Uterus (tissue), 4 donors: ENCODE results near the gene ACCSL. TPM values are rescaled to one million over a fixed set of nuclear protein-coding genes. Genes with fewer than 3 reads are reported as not detected.

ENCODE experiments used
- DNase-seq, 2 donors: peaks; one replicate each; pipeline ENCODE4 v3.0.0-alpha.2; 2019 to 2020
- H3K27ac ChIP-seq, 2 donors: fragments of 200-600 bp; sonication (generic); 1 replicate in 1 of 2; 2 replicates in 1 of 2; pipeline ENCODE4 v1.5.1; 2016 to 2018
- H3K27me3 ChIP-seq, 2 donors: fragments of 200-600 bp; sonication (generic); one replicate each; pipeline ENCODE4 v1.5.1; 2018 to 2019; ENCODE audit warnings: control low read depth in 1 of 2
- H3K36me3 ChIP-seq, 2 donors: fragments of 200-600 bp; sonication (generic); one replicate each; pipeline ENCODE4 v1.5.1; 2019; ENCODE audit warnings: control low read depth in 1 of 2
- H3K4me1 ChIP-seq, 2 donors: fragments of 200-600 bp; sonication (generic); one replicate each; pipeline ENCODE4 v1.5.1; 2018 to 2019; ENCODE audit warnings: control low read depth in 1 of 2
- H3K4me3 ChIP-seq, 2 donors: fragments of 200-600 bp; sonication (generic); 1 replicate in 1 of 2; 2 replicates in 1 of 2; pipeline ENCODE4 v1.5.1; 2018 to 2019; ENCODE audit warnings: mild to moderate bottlenecking in 1 of 2
- H3K9me3 ChIP-seq, 2 donors: fragments of 200-600 bp; sonication (generic); one replicate each; pipeline ENCODE4 v1.5.1; 2019; ENCODE audit warnings: control low read depth in 1 of 2
- POLR2A ChIP-seq, 2 donors: fragments of 450-650 bp; IDR thresholded peaks; one replicate each; pipeline ENCODE4 v1.6.1; 2016; ENCODE audit warnings: antibody characterized with exemption in 2 of 2, mild to moderate bottlenecking in 1 of 2, moderate library complexity in 1 of 2
- intact Hi-C: fragments of 100-400 bp; cut with DNase I; formaldehyde crosslinking; loops from one replicate; pipeline ENCODE4 v1.15.1; 2023; ENCODE audit warnings: low total_unique reads
- total RNA-seq, 4 donors: library from RNA; depleted of rRNA in 3 of 4; stranded (reverse); fragments of >200 nt in 3 of 4; gene quantifications; one replicate each; pipeline versions ENCODE4 v1.1.0 to v1.2.4, GENCODE V29; 2014 to 2023
- TF ChIP-seq, protein P1 (sequence below), 4 experiments: fragments of 200-600 bp in 2 of 4; fragments of 450-650 bp in 2 of 4; sonication (generic) in 2 of 4; IDR thresholded peaks; one replicate each; pipeline ENCODE4 v1.5.1; 2016 to 2019; ENCODE audit warnings: antibody characterized with exemption in 4 of 4, mild to moderate bottlenecking in 2 of 4, moderate library complexity in 1 of 4
- donor health status: DM: yes; HTN: yes; CAD: no.

The ACCSL gene
- total RNA-seq, 4 donors from 2014 or later = not detected

DNA sequence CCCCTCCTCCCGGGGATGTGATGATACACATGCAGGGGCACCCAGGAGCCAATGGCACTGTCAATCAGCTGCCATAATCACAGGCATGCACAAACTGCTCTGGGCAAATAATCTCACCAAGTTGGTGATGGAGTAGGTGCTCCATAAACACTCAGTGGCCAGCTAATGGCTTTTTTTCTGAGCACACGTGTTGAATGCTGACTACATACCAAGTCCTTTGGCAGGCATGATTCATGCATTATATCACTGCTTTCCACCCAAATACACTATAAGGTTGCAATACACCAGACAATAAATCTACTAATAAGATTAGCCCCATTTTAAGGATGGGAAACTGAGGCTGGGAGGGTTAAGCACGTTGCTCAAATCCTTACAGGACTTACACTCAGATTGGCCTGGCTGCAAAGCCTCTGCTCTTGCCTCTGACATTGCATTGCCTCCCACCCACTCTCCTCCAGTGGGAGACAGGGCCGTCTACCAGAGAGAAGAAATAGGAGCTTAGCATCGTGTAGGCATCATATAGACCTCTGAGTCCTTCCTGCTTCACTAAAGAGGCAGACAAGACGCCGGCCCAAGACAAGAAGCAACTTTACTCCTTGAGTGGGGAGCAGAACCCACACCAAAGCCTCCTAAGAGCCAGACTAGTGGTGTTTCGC lies 32.7 kb upstream of the ACCSL start:
- no peak overlapping the region for H3K4me3 ChIP-seq
- intact Hi-C loops = no loop called here

DNA sequence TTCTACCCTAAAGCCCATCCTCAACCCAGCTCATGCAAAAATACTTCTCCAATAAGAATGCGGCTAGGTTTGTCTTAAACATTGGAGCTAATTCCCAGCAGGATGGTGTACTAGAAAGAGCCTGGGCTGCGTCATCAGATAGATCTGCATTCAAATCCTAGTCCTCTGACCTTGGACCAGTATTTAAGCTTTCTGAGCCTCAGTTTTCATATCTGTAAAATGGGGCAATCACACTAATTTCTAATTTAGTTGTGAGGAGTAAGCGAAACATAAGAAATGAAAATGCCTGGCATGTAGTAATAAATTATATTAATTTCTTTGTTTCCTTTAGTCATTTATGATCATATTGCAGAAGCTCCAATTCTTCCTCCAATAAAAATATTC lies 32.2 kb upstream of the ACCSL start:
- Histone ChIP-seq H3K4me1 (peaks cover 6 to 9% of the 10 kb centered on the region in 2 donors), H3K9me3 (no peaks in the 10 kb centered on the region), H3K4me3 (no peak overlapping the region), H3K27ac (peak overlapping the region; percentile 65 to 73), H3K36me3 (no peaks in the 10 kb centered on the region), H3K27me3 (no peaks in the 10 kb centered on the region)
- no peak for DNase-seq
- intact Hi-C loops = no loop called here
- TF ChIP-seq, protein P1, sequence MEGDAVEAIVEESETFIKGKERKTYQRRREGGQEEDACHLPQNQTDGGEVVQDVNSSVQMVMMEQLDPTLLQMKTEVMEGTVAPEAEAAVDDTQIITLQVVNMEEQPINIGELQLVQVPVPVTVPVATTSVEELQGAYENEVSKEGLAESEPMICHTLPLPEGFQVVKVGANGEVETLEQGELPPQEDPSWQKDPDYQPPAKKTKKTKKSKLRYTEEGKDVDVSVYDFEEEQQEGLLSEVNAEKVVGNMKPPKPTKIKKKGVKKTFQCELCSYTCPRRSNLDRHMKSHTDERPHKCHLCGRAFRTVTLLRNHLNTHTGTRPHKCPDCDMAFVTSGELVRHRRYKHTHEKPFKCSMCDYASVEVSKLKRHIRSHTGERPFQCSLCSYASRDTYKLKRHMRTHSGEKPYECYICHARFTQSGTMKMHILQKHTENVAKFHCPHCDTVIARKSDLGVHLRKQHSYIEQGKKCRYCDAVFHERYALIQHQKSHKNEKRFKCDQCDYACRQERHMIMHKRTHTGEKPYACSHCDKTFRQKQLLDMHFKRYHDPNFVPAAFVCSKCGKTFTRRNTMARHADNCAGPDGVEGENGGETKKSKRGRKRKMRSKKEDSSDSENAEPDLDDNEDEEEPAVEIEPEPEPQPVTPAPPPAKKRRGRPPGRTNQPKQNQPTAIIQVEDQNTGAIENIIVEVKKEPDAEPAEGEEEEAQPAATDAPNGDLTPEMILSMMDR (IDR thresholded peaks at IDR 0.05) = no peak
- TF ChIP-seq POLR2A (IDR thresholded peaks at IDR 0.05) = no peak

More for the DNA sequence above, 32.7 kb upstream of the ACCSL start:
- Histone ChIP-seq H3K4me1 (peaks cover 6 to 9% of the 10 kb centered on the region in 2 donors), H3K36me3 (no peaks in the 10 kb centered on the region), H3K9me3 (no peaks in the 10 kb centered on the region), H3K27me3 (no peaks in the 10 kb centered on the region), H3K27ac (peak overlapping the region; percentile 6 to 47)
- peak in 1 of 2 donors; percentile 10 for DNase-seq
- no peak for TF ChIP-seq POLR2A (IDR thresholded peaks at IDR 0.05)
- TF ChIP-seq, protein P1 (IDR thresholded peaks at IDR 0.05) = no peak

DNA sequence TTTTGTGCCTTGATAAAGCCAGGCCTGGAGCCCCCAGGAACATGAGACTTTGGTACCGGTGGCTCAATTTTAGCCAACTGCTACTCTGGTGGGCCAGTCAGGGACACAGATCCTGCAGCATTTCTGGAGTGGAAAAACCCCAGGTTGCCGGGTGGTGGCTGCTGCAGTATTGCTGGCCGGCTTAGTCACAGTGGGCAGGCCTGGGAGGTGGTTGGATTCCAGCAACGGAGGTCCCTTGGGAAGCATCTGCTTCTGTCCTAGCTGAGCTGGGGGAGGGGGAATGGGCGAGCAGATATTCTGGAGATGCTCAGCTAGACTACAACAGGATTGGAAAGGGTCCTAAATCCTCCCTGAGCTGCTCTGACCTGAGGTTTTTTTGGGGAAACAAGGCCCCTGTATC lies 31.6 kb upstream of the ACCSL start:
- intact Hi-C loops = no loop called here
- H3K27ac ChIP-seq = peak overlapping the region; percentile 65 to 73
- peaks cover 6 to 7% of the 10 kb centered on the region in 2 donors for H3K4me1 ChIP-seq
- no peaks in the 10 kb centered on the region for H3K36me3 ChIP-seq
- DNase-seq = peak; percentile 75 to 80
- H3K9me3 ChIP-seq = no peaks in the 10 kb centered on the region
- no peaks in the 10 kb centered on the region for H3K27me3 ChIP-seq
- no peak overlapping the region for H3K4me3 ChIP-seq
- TF ChIP-seq, protein P1 (IDR thresholded peaks at IDR 0.05) = no peak
- TF ChIP-seq POLR2A (IDR thresholded peaks at IDR 0.05) = no peak

DNA sequence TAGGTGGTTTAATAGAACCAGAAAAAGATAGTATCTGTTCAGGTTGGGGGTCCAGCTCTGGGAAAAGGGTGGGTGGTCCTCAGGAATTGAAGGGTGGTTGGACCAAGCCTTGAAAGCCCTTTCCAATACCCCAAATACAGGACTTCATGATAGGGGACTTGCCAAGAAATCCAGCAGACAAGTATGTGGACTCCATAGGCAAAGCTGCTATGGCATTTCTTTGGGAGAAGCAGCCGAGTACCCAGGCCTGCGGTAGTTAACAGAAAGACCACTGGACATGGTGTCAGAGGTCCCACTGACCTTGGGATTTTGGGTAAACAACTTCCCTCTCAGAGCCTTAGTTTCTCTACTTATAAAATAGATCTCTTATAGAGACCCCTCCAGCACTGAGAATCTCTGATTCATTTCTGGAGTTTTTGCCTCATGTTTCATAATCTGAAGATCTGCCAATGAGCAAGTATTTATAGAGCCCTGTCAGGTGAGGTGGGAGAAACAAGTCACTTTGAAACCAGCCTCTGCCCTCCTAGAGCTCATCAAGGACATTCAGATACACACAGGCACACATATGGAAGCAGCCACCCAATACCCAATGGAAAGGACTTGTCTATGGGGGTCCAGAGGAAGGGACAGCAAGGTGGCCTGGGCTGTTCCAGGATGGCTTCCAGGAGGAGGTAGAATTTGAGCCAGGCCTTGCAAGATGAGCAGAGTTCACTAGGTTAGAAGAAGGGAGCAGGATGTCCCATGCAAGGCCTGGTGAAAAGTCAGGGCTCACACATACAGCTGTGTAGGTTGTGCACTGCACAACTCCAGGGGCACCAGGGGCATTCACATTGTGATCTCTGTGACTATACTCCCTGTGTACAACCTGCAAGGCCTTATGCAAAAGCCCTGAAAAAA lies 31.0 kb upstream of the ACCSL start:
- DNase-seq = peak in 1 of 2 donors; percentile 8
- intact Hi-C loops = no loop called here

More for the DNA sequence above, 31.0 kb upstream of the ACCSL start:
- Histone ChIP-seq H3K36me3 (no peaks in the 10 kb centered on the region), H3K4me3 (no peak overlapping the region), H3K4me1 (peaks cover 5 to 6% of the 10 kb centered on the region in 2 donors), H3K9me3 (no peaks in the 10 kb centered on the region), H3K27ac (peak overlapping the region; percentile 65 to 73), H3K27me3 (no peaks in the 10 kb centered on the region)
- TF ChIP-seq, protein P1 (IDR thresholded peaks at IDR 0.05) = no peak
- no peak for TF ChIP-seq POLR2A (IDR thresholded peaks at IDR 0.05)
